GM11168 (cell line): ENCODE measurements around the gene OR13J1.
"Not testable (repeated sequence)": the region's sequence is repeated elsewhere in the genome, so short reads cannot be mapped to it uniquely, and the experiment has no call there.

Experiments
- in situ Hi-C: fragments of 300-500 bp; cut with MboI; formaldehyde crosslinking; loops from one replicate; pipeline ENCODE4 v1.12.0; 2022; ENCODE audit warnings: low sequenced_read_pairs; ENCODE audit not compliant: unreplicated experiment

Gene OR13J1

GRCh38 chr9:35870351-35870923, at the start of gene OR13J1:
TSS of gene OR13J1 (minus strand) at chr9:35870401. CDS start at chr9:35870401, 0 bp downstream.
- in situ Hi-C loops: no loop called here

- in situ Hi-C loops: no loop called here
Measured at GRCh38 chr9:35919212-35920008, 49.2 kb upstream of the OR13J1 start.

- in situ Hi-C loops: no loop called here
Measured at GRCh38 chr9:35918780-35919179, 48.6 kb upstream of the OR13J1 start.

- in situ Hi-C loops: no loop called here
Measured at GRCh38 chr9:35917261-35917660, 47.1 kb upstream of the OR13J1 start.

GRCh38 chr9:35915681-35916294, 45.6 kb upstream of the OR13J1 start:
- in situ Hi-C loops: no loop called here

GRCh38 chr9:35914301-35914807, 44.2 kb upstream of the OR13J1 start:
- in situ Hi-C loops: no loop called here

GRCh38 chr9:35913429-35913828, 43.2 kb upstream of the OR13J1 start:
- in situ Hi-C loops: not testable (repeated sequence)

GRCh38 chr9:35912791-35913400, 42.7 kb upstream of the OR13J1 start:
- in situ Hi-C loops: no loop called here

GRCh38 chr9:35911690-35912089, 41.5 kb upstream of the OR13J1 start:
- in situ Hi-C loops: no loop called here

- in situ Hi-C loops: no loop called here
Measured at GRCh38 chr9:35910613-35911359, 40.6 kb upstream of the OR13J1 start.

GRCh38 chr9:35909687-35910612, 39.7 kb upstream of the OR13J1 start:
- in situ Hi-C loops: no loop called here

GRCh38 chr9:35909274-35909673, 39.1 kb upstream of the OR13J1 start, which contains the start of gene SPAAR:
TSS of gene SPAAR (plus strand) at chr9:35909490. CDS start at chr9:35910464, 974 bp downstream.
- in situ Hi-C loops: no loop called here

GRCh38 chr9:35908504-35909125, 38.4 kb upstream of the OR13J1 start:
- in situ Hi-C loops: no loop called here

GRCh38 chr9:35907711-35908503, 37.7 kb upstream of the OR13J1 start:
- in situ Hi-C loops: no loop called here

- in situ Hi-C loops: no loop called here
Measured at GRCh38 chr9:35906923-35907699, 36.9 kb upstream of the OR13J1 start.

- in situ Hi-C loops: no loop called here
Measured at GRCh38 chr9:35905912-35906679, 35.9 kb upstream of the OR13J1 start, which contains the start of gene HRCT1. TSS of gene HRCT1 (plus strand) at chr9:35906202. CDS start at chr9:35906288, 86 bp downstream.
